Stimulated activated effector memory CD8-positive, alpha-beta T cell treated with anti-CD3 and anti-CD28 coated beads, Interleukin-12 subunit alpha, Interleukin-12 subunit beta, amount 100 ng/mL, for 72 hours (primary cell): ENCODE measurements around the gene BOK.

Experiments
- ATAC-seq: fragments of 150-1000 bp; cut with Tn5 transposase; 2 replicates; pipeline ENCODE4 v1.10.0; 2021
- DNase-seq, 2 donors: peaks; one replicate each; pipeline ENCODE4 v3.0.0; 2021 to 2022; ENCODE audit warnings: low spot score in 2 of 2
- H3K27ac Mint-ChIP-seq: one replicate; pipeline ENCODE4 v1.8.0; 2022; ENCODE audit warnings: mild to moderate bottlenecking, mixed read lengths
- H3K36me3 Mint-ChIP-seq: one replicate; pipeline ENCODE4 v1.8.0; 2022; ENCODE audit warnings: mild to moderate bottlenecking, mixed read lengths
- H3K4me1 Mint-ChIP-seq: one replicate; pipeline ENCODE4 v1.8.0; 2022; ENCODE audit warnings: mixed read lengths
- H3K4me3 Mint-ChIP-seq: one replicate; pipeline ENCODE4 v1.8.0; 2022; ENCODE audit warnings: mild to moderate bottlenecking, mixed read lengths
- H3K9me3 Mint-ChIP-seq: one replicate; pipeline ENCODE4 v1.8.0; 2022; ENCODE audit warnings: mixed read lengths

The BOK gene

GRCh38 chr2:241546771-241547498 is 11.6 kb upstream of the BOK start:
- no peaks in the 10 kb centered on the region for H3K9me3 Mint-ChIP-seq
- H3K27ac Mint-ChIP-seq, result no peak overlapping the region
- no peak for DNase-seq
- no peak overlapping the region for H3K4me3 Mint-ChIP-seq
- no peaks in the 10 kb centered on the region for H3K36me3 Mint-ChIP-seq
- no peak for ATAC-seq
- H3K4me1 Mint-ChIP-seq, result no peaks in the 10 kb centered on the region

- Mint-ChIP-seq H3K4me1 (no peaks in the 10 kb centered on the region), H3K36me3 (no peaks in the 10 kb centered on the region), H3K4me3 (no peak overlapping the region), H3K27ac (no peak overlapping the region), H3K9me3 (no peaks in the 10 kb centered on the region)
- ATAC-seq (no peak), DNase-seq (no peak)
These were observed 10.6 kb upstream of the BOK start for GRCh38 chr2:241547781-241548450.

- no peak overlapping the region for H3K4me3 Mint-ChIP-seq
- H3K36me3 Mint-ChIP-seq, result no peaks in the 10 kb centered on the region
- ATAC-seq, result no peak
- no peak overlapping the region for H3K27ac Mint-ChIP-seq
- DNase-seq, result no peak
- H3K4me1 Mint-ChIP-seq, result no peaks in the 10 kb centered on the region
- H3K9me3 Mint-ChIP-seq, result no peaks in the 10 kb centered on the region
These were observed 10.1 kb upstream of the BOK start for GRCh38 chr2:241548451-241548835.

- no peaks in the 10 kb centered on the region for H3K4me1 Mint-ChIP-seq
- H3K9me3 Mint-ChIP-seq, result no peaks in the 10 kb centered on the region
- H3K4me3 Mint-ChIP-seq, result no peak overlapping the region
- no peaks in the 10 kb centered on the region for H3K36me3 Mint-ChIP-seq
- ATAC-seq (peak; percentile 19), DNase-seq (no peak)
- no peak overlapping the region for H3K27ac Mint-ChIP-seq
These were observed 7.6 kb upstream of the BOK start for GRCh38 chr2:241550616-241551580.

- DNase-seq, result no peak
- H3K4me3 Mint-ChIP-seq, result no peak overlapping the region
- H3K36me3 Mint-ChIP-seq, result no peaks in the 10 kb centered on the region
- no peaks in the 10 kb centered on the region for H3K4me1 Mint-ChIP-seq
- H3K9me3 Mint-ChIP-seq, result no peaks in the 10 kb centered on the region
- ATAC-seq, result no peak
- no peak overlapping the region for H3K27ac Mint-ChIP-seq
These were observed 6.9 kb upstream of the BOK start for GRCh38 chr2:241551599-241551997.

- Mint-ChIP-seq H3K4me3 (no peak overlapping the region), H3K9me3 (no peaks in the 10 kb centered on the region), H3K36me3 (no peaks in the 10 kb centered on the region), H3K27ac (no peak overlapping the region), H3K4me1 (no peaks in the 10 kb centered on the region)
- no peak for DNase-seq
- no peak for ATAC-seq
These were observed 6.4 kb upstream of the BOK start for GRCh38 chr2:241551998-241552737.

GRCh38 chr2:241553512-241553830 is 5.1 kb upstream of the BOK start:
- no peak overlapping the region for H3K27ac Mint-ChIP-seq
- no peaks in the 10 kb centered on the region for H3K9me3 Mint-ChIP-seq

GRCh38 chr2:241553981-241554380 is 4.6 kb upstream of the BOK start:
- Mint-ChIP-seq H3K27ac (no peak overlapping the region), H3K36me3 (no peaks in the 10 kb centered on the region), H3K4me3 (no peak overlapping the region), H3K9me3 (no peaks in the 10 kb centered on the region), H3K4me1 (no peaks in the 10 kb centered on the region)
- ATAC-seq (no peak), DNase-seq (no peak)

More at GRCh38 chr2:241553512-241553830, 5.1 kb upstream of the BOK start:
- DNase-seq (no peak), ATAC-seq (no peak)
- H3K36me3 Mint-ChIP-seq, result no peaks in the 10 kb centered on the region
- no peak overlapping the region for H3K4me3 Mint-ChIP-seq
- H3K4me1 Mint-ChIP-seq, result no peaks in the 10 kb centered on the region

- H3K27ac Mint-ChIP-seq, result no peak overlapping the region
- DNase-seq (no peak), ATAC-seq (no peak)
- H3K9me3 Mint-ChIP-seq, result no peaks in the 10 kb centered on the region
- no peaks in the 10 kb centered on the region for H3K4me1 Mint-ChIP-seq
- no peaks in the 10 kb centered on the region for H3K36me3 Mint-ChIP-seq
- H3K4me3 Mint-ChIP-seq, result no peak overlapping the region
These were observed 3.8 kb upstream of the BOK start for GRCh38 chr2:241554610-241555322.

- DNase-seq (no peak), ATAC-seq (no peak)
- Mint-ChIP-seq H3K4me1 (no peaks in the 10 kb centered on the region), H3K27ac (no peak overlapping the region), H3K4me3 (no peak overlapping the region), H3K36me3 (no peaks in the 10 kb centered on the region), H3K9me3 (no peaks in the 10 kb centered on the region)
These were observed 2.8 kb upstream of the BOK start for GRCh38 chr2:241555711-241556110.

GRCh38 chr2:241556746-241557145 is 1.8 kb upstream of the BOK start:
- Mint-ChIP-seq H3K4me3 (no peak overlapping the region), H3K4me1 (no peaks in the 10 kb centered on the region), H3K27ac (no peak overlapping the region), H3K36me3 (no peaks in the 10 kb centered on the region), H3K9me3 (no peaks in the 10 kb centered on the region)
- DNase-seq (no peak), ATAC-seq (no peak)

- Mint-ChIP-seq H3K36me3 (no peaks in the 10 kb centered on the region), H3K9me3 (no peaks in the 10 kb centered on the region), H3K4me1 (no peaks in the 10 kb centered on the region), H3K4me3 (peak overlapping the region; percentile 51), H3K27ac (no peak overlapping the region)
- ATAC-seq (peak; percentile 43), DNase-seq (no peak)
These were observed 997 bp downstream of the BOK start for GRCh38 chr2:241559323-241560161.

- H3K4me3 Mint-ChIP-seq, result peak overlapping the region; percentile 51
- H3K9me3 Mint-ChIP-seq, result no peaks in the 10 kb centered on the region
- no peak for DNase-seq
- H3K27ac Mint-ChIP-seq, result no peak overlapping the region
- no peaks in the 10 kb centered on the region for H3K4me1 Mint-ChIP-seq
- no peaks in the 10 kb centered on the region for H3K36me3 Mint-ChIP-seq
- no peak for ATAC-seq
These were observed 1.8 kb downstream of the BOK start for GRCh38 chr2:241560162-241560882.
